ENCODE measurements around the gene DOK3. TPM values are rescaled to one million over a fixed set of nuclear protein-coding genes. Genes with fewer than 3 reads are reported as not detected.
"Not testable (repeated sequence)": the region's sequence is repeated elsewhere in the genome, so short reads cannot be mapped to it uniquely, and the experiment has no call there.

Gene DOK3
- total RNA-seq, 1 experiment from 2014 or later, result 8.0 TPM

DNA sequence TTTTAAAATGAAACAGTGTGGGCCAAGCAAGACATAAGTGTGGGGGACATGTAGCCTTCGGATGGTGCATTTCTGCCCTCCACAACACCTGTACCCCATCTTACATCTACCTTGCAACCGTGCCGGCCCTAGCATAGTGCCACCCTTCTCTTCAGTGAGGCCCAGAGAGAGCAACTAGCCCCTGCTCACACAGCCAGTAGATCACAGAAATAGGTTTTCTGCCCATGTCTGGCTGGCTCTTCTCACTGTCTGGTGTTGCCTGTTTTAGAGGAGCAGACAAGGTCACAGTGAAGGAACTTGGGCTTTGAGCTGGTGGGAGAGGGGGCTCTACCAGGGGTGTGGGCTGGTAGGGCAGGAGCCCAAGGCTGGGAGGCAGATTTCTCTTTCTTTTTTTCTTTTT is 23.4 kb downstream of the DOK3 start:
- Histone ChIP-seq H3K79me2 (ENCODE audit: insufficient read depth, low read length) (peaks cover 20% of the 10 kb centered on the region; the same call in 1 of the 2 replicates), H3K9me2 (ENCODE audit: insufficient read depth) (no peaks in the 10 kb centered on the region), H3K4me2 (ENCODE audit: low read length) (no peak overlapping the region), H3K27me3 (ENCODE audit: insufficient read depth, low read length) (no peaks in the 10 kb centered on the region), H2AFZ (ENCODE audit: low read depth, low read length, poor library complexity, severe bottlenecking) (no peak overlapping the region), H3K4me3 (replicated peaks in 1 of 2; ENCODE audit: low read depth in 1 of 2, low read length in 2 of 2) (no peak overlapping the region), H3K4me1 (ENCODE audit: control insufficient read depth in 1 of 2, insufficient read depth in 2 of 2, low read length in 2 of 2) (peaks cover 0 to 5% of the 10 kb centered on the region in 2 experiments; a peak in 2 of 4 replicates), H3K36me3 (ENCODE audit: control insufficient read depth in 1 of 2, insufficient read depth in 2 of 2, low read length in 2 of 2) (peaks cover 16 to 39% of the 10 kb centered on the region in 2 experiments; a peak in 3 of 4 replicates), H3K27ac (ENCODE audit: low read depth, low read length) (no peak overlapping the region), H3K9ac (ENCODE audit: low read length) (no peak overlapping the region), H3K9me3 (ENCODE audit: control insufficient read depth in 1 of 2, insufficient read depth in 1 of 2, low read depth in 1 of 2, low read length in 2 of 2) (no peaks in the 10 kb centered on the region), H4K20me1 (ENCODE audit: insufficient read depth) (peaks cover 4% of the 10 kb centered on the region; the same call in 1 of the 2 replicates)
- TF ChIP-seq RAD21 (IDR thresholded peaks at IDR 0.05; ENCODE audit: low read depth) (no peak), SIN3A (IDR thresholded peaks at IDR 0.05; ENCODE audit: low read depth) (no peak), YY1 (IDR thresholded peaks at IDR 0.05; ENCODE audit: extremely low read depth, insufficient replicate concordance, low read depth, low read length) (no peak), SP1 (IDR thresholded peaks at IDR 0.05; ENCODE audit: low read depth) (no peak), ELF1 (IDR thresholded peaks at IDR 0.05; ENCODE audit: borderline replicate concordance, low read depth) (no peak), TCF7L2 (IDR thresholded peaks at IDR 0.05; ENCODE audit: borderline replicate concordance, extremely low read depth, insufficient read depth, insufficient read length) (no peak), EZH2 (IDR thresholded peaks at IDR 0.05) (no peak), CBX3 (IDR thresholded peaks at IDR 0.05; ENCODE audit: low read depth) (no peak)
- TF ChIP-seq, protein P1, sequence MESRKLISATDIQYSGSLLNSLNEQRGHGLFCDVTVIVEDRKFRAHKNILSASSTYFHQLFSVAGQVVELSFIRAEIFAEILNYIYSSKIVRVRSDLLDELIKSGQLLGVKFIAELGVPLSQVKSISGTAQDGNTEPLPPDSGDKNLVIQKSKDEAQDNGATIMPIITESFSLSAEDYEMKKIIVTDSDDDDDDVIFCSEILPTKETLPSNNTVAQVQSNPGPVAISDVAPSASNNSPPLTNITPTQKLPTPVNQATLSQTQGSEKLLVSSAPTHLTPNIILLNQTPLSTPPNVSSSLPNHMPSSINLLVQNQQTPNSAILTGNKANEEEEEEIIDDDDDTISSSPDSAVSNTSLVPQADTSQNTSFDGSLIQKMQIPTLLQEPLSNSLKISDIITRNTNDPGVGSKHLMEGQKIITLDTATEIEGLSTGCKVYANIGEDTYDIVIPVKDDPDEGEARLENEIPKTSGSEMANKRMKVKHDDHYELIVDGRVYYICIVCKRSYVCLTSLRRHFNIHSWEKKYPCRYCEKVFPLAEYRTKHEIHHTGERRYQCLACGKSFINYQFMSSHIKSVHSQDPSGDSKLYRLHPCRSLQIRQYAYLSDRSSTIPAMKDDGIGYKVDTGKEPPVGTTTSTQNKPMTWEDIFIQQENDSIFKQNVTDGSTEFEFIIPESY (IDR thresholded peaks at IDR 0.05; ENCODE audit: extremely low read depth, insufficient replicate concordance, low read length), result no peak
- TF ChIP-seq, protein P2, sequence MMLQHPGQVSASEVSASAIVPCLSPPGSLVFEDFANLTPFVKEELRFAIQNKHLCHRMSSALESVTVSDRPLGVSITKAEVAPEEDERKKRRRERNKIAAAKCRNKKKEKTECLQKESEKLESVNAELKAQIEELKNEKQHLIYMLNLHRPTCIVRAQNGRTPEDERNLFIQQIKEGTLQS (IDR thresholded peaks at IDR 0.05), result no peak
- ATAC-seq, result no peak
- BruUV-seq (replicated peaks), result no TSS peak
- intact Hi-C loops (cut with micrococcal nuclease), result no loop called here
- DNase-seq (ENCODE audit: low read depth, low spot score), result no peak
- RAD21 ChIA-PET (ENCODE audit: low non-redundant PET in 1 of 2, low total read pairs in 2 of 2, uncharacterized antibody in 2 of 2, unreplicated experiment in 2 of 2), result no interaction called here
- CTCF ChIA-PET, result no interaction called here
- POLR2A ChIA-PET, result interaction anchor here (0.9 to 2.1 kb wide), 2 partner anchors 8 to 9 kb away, joined by 5 to 9 read pairs; no protein-coding TSS in a partner anchor

DNA sequence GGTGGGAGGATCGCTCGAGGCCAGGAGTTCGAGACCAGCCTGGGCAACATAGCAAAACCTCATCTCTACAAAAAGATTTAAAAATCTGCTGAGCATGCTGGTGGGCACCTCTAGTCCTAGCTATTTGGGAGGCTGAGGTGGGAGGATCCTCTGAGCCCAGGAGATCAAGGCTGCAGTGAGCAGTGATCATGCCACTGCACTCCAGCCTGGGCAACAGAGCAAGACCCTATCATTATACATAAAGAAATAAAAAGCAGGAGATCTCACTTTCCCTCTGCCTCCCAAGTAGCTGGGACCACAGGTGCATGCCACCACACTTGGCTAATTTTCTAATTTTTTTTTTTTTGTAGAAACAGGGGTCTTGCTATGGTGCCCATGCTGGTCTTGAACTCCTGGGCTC is 23.9 kb downstream of the DOK3 start:
- H4K20me1 ChIP-seq (ENCODE audit: insufficient read depth); intact Hi-C loops (cut with micrococcal nuclease); DNase-seq (ENCODE audit: low read depth, low spot score); BruUV-seq (replicated peaks); H3K4me1 ChIP-seq (ENCODE audit: control insufficient read depth in 1 of 2, insufficient read depth in 2 of 2, low read length in 2 of 2); H3K27me3 ChIP-seq (ENCODE audit: insufficient read depth, low read length); ATAC-seq; H3K4me3 ChIP-seq (replicated peaks in 1 of 2; ENCODE audit: low read depth in 1 of 2, low read length in 2 of 2); H2AFZ ChIP-seq (ENCODE audit: low read depth, low read length, poor library complexity, severe bottlenecking); RAD21 ChIA-PET (ENCODE audit: low non-redundant PET in 1 of 2, low total read pairs in 2 of 2, uncharacterized antibody in 2 of 2, unreplicated experiment in 2 of 2); H3K9ac ChIP-seq (ENCODE audit: low read length); H3K27ac ChIP-seq (ENCODE audit: low read depth, low read length); CTCF ChIA-PET; H3K4me2 ChIP-seq (ENCODE audit: low read length); H3K9me2 ChIP-seq (ENCODE audit: insufficient read depth); H3K9me3 ChIP-seq (ENCODE audit: control insufficient read depth in 1 of 2, insufficient read depth in 1 of 2, low read depth in 1 of 2, low read length in 2 of 2): not testable (repeated sequence)
- Histone ChIP-seq H3K36me3 (ENCODE audit: control insufficient read depth in 1 of 2, insufficient read depth in 2 of 2, low read length in 2 of 2) (peaks cover 16 to 34% of the 10 kb centered on the region in 2 experiments; a peak in 3 of 4 replicates), H3K79me2 (ENCODE audit: insufficient read depth, low read length) (peaks cover 15% of the 10 kb centered on the region; the same call in 1 of the 2 replicates)
- POLR2A ChIA-PET, result interaction anchor here (2.1 kb wide), 1 partner anchor 9 kb away, joined by 9 read pairs; no protein-coding TSS in a partner anchor
